Stromal cell of bone marrow (primary cell): ENCODE results near the gene AXIN2.
"Not testable (repeated sequence)": the region's sequence is repeated elsewhere in the genome, so short reads cannot be mapped to it uniquely, and the experiment has no call there.

Source experiments
- DNase-seq: peaks from one replicate; pipeline ENCODE4 v3.0.0-alpha.2; 2012; ENCODE audit warnings: low read depth

AXIN2 gene

DNA sequence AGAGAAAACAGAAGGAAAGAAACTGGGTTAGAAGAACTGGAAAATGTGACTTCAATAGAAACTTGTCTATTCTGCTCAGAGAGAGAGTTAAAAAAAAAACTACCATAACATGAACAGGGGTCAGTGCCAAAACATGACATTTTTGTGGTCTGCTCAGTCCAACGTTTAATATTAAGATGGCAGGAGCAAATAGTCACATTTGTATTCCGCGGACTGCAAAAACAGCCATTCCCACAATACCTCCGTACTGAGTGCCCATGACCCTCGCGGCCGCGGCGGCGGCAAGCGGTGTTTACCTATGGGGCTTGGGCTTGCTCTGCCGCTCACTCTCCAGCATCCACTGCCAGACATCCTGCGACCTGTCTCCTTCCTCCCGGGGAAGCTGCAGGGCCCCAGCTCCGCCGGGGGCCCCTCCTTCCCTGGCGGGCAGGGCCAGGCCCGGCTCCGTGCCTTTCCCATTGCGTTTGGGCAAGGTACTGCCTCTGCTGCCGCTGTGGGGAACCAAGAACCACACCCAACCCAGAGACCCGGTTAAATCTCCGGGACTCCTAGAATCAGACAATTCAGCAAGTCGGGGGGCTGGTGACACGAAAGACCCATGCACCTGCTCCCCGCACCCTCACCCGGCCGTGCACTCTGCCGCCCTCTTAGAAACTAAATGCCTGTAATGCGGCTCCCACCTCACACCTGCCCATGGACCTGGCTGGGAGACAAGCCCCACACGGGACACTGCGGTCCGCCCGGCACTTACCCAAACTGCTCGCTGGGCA, 24.7 kb downstream of the AXIN2 start:
- DNase-seq, result no peak

DNA sequence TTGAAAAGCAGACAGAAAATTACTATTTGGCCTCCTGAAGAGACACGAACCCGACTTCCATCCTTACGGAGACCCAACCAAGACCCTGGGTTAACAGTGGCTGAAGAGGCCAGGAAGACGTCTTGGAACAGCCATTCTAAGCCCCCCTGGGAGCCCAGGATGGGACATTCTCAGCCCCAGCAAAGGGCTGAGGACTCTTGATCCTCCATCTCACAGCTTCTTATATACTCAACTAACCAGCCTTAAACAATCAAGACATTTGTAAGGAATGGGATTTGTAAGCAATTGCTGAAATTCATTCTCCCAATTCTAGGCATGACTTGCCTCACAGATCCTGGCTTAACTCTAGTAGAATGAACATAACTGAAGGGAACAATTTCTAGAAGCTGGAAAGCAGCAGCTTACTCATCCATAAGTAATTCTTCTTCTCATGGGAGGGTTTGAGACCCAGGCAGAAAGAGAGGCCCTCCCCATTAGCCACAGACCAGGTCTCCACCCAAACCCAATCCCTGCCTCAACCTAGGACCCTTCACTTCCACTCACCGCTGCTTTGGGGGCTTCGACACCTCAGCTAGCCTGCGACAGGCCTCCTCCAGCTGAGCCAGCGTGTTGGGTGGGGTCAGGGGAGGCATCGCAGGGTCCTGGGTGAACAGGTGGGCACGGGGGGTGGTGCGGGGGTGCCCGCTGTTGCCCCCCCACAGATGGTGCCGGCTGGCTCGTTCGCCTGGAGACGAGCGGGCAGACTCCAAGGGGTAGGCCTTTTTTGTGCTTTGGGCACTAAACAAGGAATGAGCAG, 25.5 kb downstream of the AXIN2 start:
- DNase-seq, result no peak

DNA sequence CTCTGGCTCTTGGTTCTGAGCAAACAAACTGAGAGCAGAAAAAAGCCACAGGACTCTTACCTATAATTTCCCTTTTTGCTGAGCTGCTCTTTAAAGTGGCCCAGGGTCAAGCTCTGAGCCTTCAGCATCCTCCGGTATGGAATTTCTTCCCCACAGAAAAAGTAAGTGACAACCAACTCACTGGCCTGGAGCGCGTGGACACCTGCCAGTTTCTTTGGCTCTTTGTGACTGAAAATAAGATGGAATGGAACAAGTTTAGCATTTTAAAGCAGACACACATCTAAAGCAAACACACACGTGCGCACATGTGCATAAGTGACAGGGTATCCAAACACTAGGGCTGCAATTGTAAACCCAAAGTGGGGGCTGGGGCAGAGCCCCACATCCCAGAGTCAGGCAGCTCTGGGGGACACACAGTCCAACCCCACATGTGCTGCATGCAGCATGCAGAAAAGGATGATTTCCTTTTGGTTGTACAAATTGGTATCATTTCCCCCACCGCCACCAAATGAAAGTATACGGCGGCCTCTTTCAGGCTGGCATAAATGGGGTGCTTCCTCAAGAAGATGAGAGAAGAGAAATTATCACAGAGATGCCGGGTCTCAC, 27.5 kb downstream of the AXIN2 start:
- DNase-seq, result no peak

DNA sequence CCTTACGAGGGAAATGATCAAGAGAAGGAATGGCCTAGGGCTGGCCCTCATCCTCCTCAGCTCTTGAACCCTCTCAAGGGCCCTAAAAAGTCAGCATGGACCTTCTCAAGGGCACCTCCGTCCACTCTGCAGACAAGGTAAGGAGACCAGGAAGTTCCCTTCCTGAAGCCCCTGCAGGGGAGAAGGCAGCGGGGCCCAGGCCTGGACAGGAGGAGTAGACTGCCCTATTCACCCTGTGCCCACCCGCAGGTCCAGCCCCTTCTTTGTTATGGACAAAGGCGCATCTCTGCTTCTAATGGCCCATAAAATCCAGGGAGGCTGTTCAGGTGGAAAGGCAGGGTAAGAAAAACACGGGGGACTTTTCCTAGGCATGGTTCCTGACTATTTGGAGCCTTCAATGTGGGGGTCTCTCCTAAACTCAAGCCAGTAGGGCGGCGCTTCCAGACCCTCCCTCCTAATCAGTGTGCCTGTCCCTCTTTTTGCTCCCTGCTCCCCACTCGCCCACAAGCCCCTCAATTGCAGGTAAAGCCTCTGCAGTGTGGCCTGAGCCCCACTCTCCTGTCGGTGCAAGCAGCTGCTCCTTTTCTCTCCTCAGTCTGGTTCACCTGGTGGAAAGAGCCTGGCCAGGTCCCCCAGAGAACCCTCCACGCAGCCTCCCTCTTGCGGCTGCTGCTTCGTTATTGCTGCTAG, 28.2 kb downstream of the AXIN2 start:
- no peak for DNase-seq

GRCh38 chr17:65532101-65532890, 29.2 kb downstream of the AXIN2 start:
- no peak for DNase-seq

DNA sequence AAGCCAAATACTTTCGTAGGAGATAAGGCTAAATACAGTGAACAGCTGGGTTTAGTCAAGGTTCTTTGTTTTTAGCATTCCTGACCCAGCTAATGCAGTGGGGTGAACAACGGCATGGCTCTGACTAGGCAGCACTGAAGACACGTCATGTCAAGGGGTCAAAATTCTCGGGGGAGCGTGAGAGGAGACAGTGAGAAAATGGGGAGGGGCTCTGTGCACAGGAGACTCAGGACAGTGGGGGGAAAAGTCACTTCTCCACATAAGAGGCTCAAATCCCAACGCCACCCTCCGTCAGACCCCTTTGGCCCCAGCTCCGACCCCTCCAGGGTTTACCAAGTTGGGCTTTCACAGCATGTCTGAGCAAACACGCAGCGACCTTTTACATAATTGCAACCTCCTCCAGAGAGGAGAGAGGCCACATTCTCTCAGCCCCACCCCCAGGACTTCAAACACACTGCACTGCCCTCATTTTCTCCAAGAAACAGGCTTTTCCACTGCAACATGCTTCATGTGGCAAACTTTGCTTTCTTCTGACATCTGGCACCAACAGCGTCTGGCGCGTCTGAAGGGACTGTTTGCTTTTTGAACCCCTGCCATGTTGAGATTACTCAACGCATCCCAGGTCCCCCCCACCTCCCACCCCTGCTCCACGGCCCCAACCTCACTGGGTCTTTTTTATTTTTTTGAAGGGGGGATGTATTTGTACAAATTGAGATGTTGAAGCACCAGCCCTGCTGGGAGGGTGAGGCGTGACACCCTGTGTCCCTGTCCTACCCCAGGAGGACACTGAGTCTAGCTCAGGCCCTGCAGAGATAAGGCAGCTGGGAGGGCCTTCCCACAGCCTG, 30.0 kb downstream of the AXIN2 start:
- DNase-seq, result no peak

DNA sequence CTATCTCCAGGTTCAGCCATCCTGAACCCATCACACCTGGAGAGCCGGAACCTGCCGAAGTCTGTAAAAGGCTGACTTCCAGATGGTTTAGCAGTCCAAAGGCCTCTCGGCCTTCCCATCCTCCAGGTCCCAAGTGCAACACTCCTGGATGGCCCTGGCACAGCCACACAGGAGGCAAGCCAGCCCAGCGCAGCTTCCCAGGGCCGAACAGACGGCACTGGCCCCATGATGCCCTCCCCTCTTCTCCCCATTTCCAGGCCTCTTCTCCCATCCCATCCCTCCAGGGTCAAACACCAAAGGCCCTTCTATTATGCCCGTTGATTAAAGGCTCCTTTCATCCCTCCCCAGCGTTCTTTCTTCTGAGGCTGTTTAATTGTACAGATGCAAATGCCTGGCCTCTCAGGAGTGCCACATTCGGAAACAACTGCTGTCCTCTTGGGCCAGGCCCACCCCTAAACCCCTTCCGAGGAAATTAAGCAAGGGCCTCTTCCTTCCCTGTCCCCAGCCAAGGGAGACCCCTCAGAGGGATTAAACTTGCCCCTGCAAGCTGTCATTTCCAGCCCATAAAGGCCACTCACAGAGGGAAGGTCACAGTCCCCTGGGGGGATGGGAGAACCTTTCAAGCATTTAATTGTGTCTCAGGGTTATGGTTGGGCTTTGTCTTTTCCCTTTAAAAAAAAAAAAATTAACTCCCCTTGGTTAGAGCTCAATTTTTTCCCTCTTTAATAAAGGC, 30.8 kb downstream of the AXIN2 start:
- no peak for DNase-seq

- DNase-seq, result no peak
Measured at GRCh38 chr17:65529761-65530522, 31.5 kb downstream of the AXIN2 start.

DNA sequence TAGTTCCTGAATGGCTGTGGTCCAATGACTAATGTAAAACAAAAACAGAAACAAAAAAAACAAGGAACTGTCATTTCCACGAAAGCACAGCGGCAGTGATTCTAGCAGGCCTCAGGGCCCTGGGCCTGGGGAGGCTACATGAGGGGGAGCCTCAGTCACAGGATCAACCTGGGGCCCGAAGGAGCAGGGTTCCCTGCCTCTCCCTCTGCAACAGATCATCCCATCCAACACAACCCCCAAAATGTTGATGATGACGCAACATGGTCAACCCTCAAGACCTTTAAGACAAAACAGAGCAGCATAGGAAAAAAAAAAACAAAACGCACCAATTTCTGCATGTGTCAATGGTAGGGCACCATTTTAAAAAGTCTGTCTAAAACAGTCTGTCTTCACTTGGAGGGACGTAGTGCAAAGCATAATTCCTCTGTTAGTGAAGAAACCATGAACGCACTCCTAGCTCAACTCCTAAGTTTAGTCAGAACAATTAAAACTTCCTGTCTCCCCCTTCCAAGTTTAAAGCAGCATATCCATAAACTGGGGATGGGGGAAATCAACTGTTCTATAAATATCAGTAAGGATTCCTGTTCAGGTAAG, 32.3 kb downstream of the AXIN2 start:
- no peak for DNase-seq

DNA sequence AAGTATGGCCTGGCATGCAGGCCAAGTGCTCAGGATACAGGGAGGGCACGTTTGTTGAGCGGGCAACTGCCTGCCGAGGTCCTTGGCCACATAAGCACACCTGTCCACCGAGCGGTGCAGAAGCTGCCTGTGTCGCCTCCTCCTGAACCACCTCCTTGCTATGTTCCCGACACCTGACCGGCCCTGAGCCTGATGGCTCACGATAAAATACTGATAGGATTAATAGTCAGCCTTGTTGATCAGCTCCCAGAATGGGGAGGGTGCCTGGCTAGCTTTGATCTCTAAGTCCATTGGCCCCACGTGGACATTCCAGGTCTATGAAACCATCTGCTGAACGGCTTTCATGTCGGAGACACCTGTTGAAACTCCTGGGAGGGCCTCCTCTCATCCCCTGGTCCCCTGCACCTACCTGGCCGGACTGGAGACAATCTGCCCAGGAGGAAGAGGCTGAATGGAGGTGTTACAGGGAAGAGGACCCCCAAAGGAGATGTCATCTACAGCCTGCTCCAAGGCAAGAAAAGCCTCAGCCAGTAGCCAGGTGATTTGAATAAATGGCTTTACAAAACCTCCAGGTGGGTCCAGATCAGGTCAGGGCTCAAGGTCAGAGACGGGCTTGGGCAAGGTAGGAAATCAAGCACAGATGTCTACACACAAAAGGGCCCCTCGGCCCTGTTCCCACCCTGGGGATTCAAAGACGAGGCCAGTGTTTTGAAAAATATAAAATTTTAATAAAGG, 33.4 kb downstream of the AXIN2 start:
- DNase-seq, result no peak

GRCh38 chr17:65527381-65527780, 34.1 kb downstream of the AXIN2 start:
- no peak for DNase-seq

GRCh38 chr17:65526854-65527253, 34.6 kb downstream of the AXIN2 start:
- not testable (repeated sequence) for DNase-seq

GRCh38 chr17:65523853-65524664, 37.4 kb downstream of the AXIN2 start:
- no peak for DNase-seq

GRCh38 chr17:65523411-65523810, 38.0 kb downstream of the AXIN2 start:
- no peak for DNase-seq

DNA sequence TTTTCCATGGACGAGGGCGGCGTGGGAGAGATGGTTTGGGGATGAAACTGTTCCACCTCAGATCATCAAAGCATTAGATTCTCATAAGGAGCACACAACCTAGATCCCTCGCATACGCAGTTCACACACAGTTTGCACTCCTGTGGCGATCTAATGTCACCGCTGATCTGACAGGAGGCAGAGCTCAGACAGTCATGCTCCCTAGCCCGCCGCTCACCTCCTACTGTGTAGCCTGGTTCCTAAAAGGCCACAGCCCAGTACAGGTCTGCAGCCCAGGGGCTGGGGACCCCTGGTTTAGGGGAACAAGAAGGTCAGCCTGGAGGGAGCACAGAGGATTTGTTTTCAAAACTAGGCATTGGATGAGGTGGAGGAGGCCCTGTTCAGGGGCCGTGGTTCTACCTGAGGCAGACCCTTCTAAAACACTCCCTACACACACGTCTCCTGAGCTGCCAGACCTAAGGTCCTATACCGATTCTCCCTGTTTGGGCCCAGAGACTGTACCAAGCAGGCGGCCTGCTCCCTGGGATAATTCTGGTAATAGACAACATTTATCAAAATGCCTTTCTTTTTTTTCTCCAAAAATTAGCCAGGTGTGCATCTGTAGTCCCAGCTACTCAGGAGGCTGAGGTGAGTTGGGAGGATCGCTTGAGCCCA, 38.6 kb downstream of the AXIN2 start:
- no peak for DNase-seq

DNA sequence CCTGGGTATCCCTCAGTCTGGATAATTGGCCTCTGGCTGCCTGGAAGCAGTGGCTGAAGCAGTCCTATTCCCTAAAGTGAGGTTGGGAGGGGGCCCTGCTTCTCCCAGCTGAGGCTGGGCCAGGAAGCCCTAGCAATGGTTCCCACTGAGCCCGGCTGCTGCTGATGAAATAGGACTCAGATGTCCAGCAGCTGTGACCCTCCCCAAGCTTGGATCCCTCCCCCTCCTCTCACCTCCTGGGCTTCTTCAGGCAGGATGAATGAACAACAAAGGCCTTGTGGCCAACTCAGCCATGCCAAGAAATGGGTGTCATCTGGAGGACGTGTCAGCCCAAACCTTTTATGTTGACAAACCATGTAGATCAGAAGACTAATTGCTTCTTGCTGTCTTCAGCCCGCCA, 42.0 kb downstream of the AXIN2 start:
- DNase-seq, result no peak

GRCh38 chr17:65518256-65518655, 43.2 kb downstream of the AXIN2 start:
- DNase-seq, result no peak
